H9 (cell line): ENCODE measurements around the gene COL28A1. TPM values are rescaled to one million over a fixed set of nuclear protein-coding genes. Genes with fewer than 3 reads are reported as not detected.
A peak's percentile ranks its signal among the peaks of the same experiment; 100 is the strongest.

ENCODE experiments used
- DNase-seq: peaks from one replicate; pipeline ENCODE4 v3.0.0-alpha.2; 2017
- H2AFZ ChIP-seq: one replicate; pipeline ENCODE4 v1.6.1; 2013; ENCODE audit warnings: mild to moderate bottlenecking, low read length, control low read depth, moderate library complexity
- H2AK5ac ChIP-seq: 2 replicates; pipeline ENCODE4 v1.6.1; 2013; ENCODE audit warnings: low read length, control low read depth, mixed read lengths; ENCODE audit not compliant: insufficient read length
- H2BK120ac ChIP-seq: one replicate; pipeline ENCODE4 v1.6.1; 2013; ENCODE audit warnings: low read depth, mild to moderate bottlenecking, low read length, control low read depth, inconsistent platforms; ENCODE audit not compliant: poor library complexity, severe bottlenecking
- H2BK12ac ChIP-seq: 2 replicates; pipeline ENCODE4 v1.6.1; 2013; ENCODE audit warnings: low read length, control low read depth, mixed read lengths, low read depth; ENCODE audit not compliant: insufficient read length
- H2BK15ac ChIP-seq: 2 replicates; pipeline ENCODE4 v1.6.1; 2013; ENCODE audit warnings: low read depth, low read length, control low read depth
- H2BK20ac ChIP-seq: one replicate; pipeline ENCODE4 v1.6.1; 2013; ENCODE audit warnings: low read depth, mild to moderate bottlenecking, low read length, control low read depth, inconsistent platforms; ENCODE audit not compliant: poor library complexity, severe bottlenecking
- H2BK5ac ChIP-seq: 2 replicates; pipeline ENCODE4 v1.6.1; 2013; ENCODE audit warnings: low read length, control low read depth, mixed read lengths; ENCODE audit not compliant: insufficient read length
- H3K14ac ChIP-seq: 2 replicates; pipeline ENCODE4 v1.6.1; 2013; ENCODE audit warnings: low read length, control low read depth; ENCODE audit not compliant: insufficient read depth
- H3K18ac ChIP-seq: 2 replicates; pipeline ENCODE4 v1.6.1; 2013; ENCODE audit warnings: low read depth, mild to moderate bottlenecking, mixed read lengths, low read length, control low read depth; ENCODE audit not compliant: insufficient read length
- H3K23ac ChIP-seq: 2 replicates; pipeline ENCODE4 v1.6.1; 2013; ENCODE audit warnings: low read length, control low read depth, mixed read lengths, low read depth; ENCODE audit not compliant: insufficient read length
- H3K23me2 ChIP-seq: 2 replicates; pipeline ENCODE4 v1.6.1; 2013; ENCODE audit warnings: low read depth, mild to moderate bottlenecking, mixed read lengths, low read length, control low read depth; ENCODE audit not compliant: insufficient read length, poor library complexity, severe bottlenecking
- H3K27ac ChIP-seq: 2 replicates; pipeline ENCODE4 v1.5.1; 2013; ENCODE audit warnings: low read length, control low read depth, mixed read lengths, low read depth; ENCODE audit not compliant: insufficient read length
- H3K27me3 ChIP-seq: 2 replicates; pipeline ENCODE4 v1.6.1; 2013; ENCODE audit warnings: low read length, control low read depth, inconsistent platforms; ENCODE audit not compliant: insufficient read depth
- H3K4ac ChIP-seq: 2 replicates; pipeline ENCODE4 v1.6.1; 2013; ENCODE audit warnings: low read depth, mild to moderate bottlenecking, control low read depth, inconsistent platforms, low read length, moderate library complexity
- H3K4me1 ChIP-seq: 2 replicates; pipeline ENCODE4 v1.6.1; 2013; ENCODE audit warnings: low read length, control low read depth, inconsistent platforms; ENCODE audit not compliant: insufficient read depth
- H3K4me2 ChIP-seq: 2 replicates; pipeline ENCODE4 v1.6.1; 2013; ENCODE audit warnings: low read length, control low read depth, mixed read lengths; ENCODE audit not compliant: insufficient read length, insufficient read depth
- H3K56ac ChIP-seq: 2 replicates; pipeline ENCODE4 v1.6.1; 2013; ENCODE audit warnings: low read depth, mild to moderate bottlenecking, mixed read lengths, low read length, control low read depth; ENCODE audit not compliant: insufficient read length
- H3K79me1 ChIP-seq: 2 replicates; pipeline ENCODE4 v1.6.1; 2013; ENCODE audit warnings: low read depth, mild to moderate bottlenecking, moderate library complexity, low read length, control low read depth, inconsistent platforms; ENCODE audit not compliant: insufficient read depth, poor library complexity, severe bottlenecking
- H3K79me2 ChIP-seq: 2 replicates; pipeline ENCODE4 v1.6.1; 2013; ENCODE audit warnings: low read length, control low read depth, inconsistent platforms; ENCODE audit not compliant: insufficient read depth
- H3K9ac ChIP-seq: 2 replicates; pipeline ENCODE4 v1.6.1; 2013; ENCODE audit warnings: low read length, control low read depth, mixed read lengths; ENCODE audit not compliant: insufficient read length; ENCODE audit errors: extremely low read depth
- H3K9me3 ChIP-seq: one replicate; pipeline ENCODE4 v1.6.1; 2013; ENCODE audit warnings: low read depth, low read length, inconsistent platforms; ENCODE audit not compliant: control insufficient read depth
- H3T11ph ChIP-seq: one replicate; pipeline ENCODE4 v1.6.1; 2013; ENCODE audit warnings: mild to moderate bottlenecking, low read length, control low read depth, inconsistent platforms
- H4K20me1 ChIP-seq: one replicate; pipeline ENCODE4 v1.6.1; 2013; ENCODE audit not compliant: control insufficient read depth, insufficient read length, insufficient read depth
- H4K5ac ChIP-seq: 2 replicates; pipeline ENCODE4 v1.6.1; 2013; ENCODE audit warnings: low read depth, mild to moderate bottlenecking, mixed read lengths, low read length, control low read depth; ENCODE audit not compliant: insufficient read length
- H4K8ac ChIP-seq: replicated peaks from 2 replicates; pipeline ENCODE4 v1.6.1; 2013; ENCODE audit warnings: low read length, control low read depth, mixed read lengths, low read depth; ENCODE audit not compliant: insufficient read length
- H4K91ac ChIP-seq: 2 replicates; pipeline ENCODE4 v1.6.1; 2013; ENCODE audit warnings: low read depth, mild to moderate bottlenecking, moderate library complexity, mixed read lengths, low read length, control low read depth; ENCODE audit not compliant: insufficient read length
- H3K27ac Mint-ChIP-seq, 3 experiments: 2 replicates in 2 of 3; 3 replicates in 1 of 3; pipeline ENCODE4 v1.8.0; 2020 to 2021; ENCODE audit warnings: mixed read lengths in 3 of 3, mild to moderate bottlenecking in 1 of 3, moderate library complexity in 1 of 3
- H3K27me3 Mint-ChIP-seq: 2 replicates; pipeline ENCODE4 v1.8.0; 2021; ENCODE audit warnings: low read depth, mild to moderate bottlenecking, moderate library complexity, mixed read lengths
- H3K36me3 Mint-ChIP-seq, 3 experiments: 2 replicates in 2 of 3; 3 replicates in 1 of 3; pipeline ENCODE4 v1.8.0; 2020 to 2021; ENCODE audit warnings: low read depth in 3 of 3, mixed read lengths in 3 of 3; ENCODE audit not compliant: insufficient read depth in 1 of 3
- H3K4me1 Mint-ChIP-seq, 2 experiments: 2 replicates each; pipeline ENCODE4 v1.8.0; 2020; ENCODE audit warnings: mixed read lengths in 2 of 2
- H3K4me3 Mint-ChIP-seq, 2 experiments: 2 replicates in 1 of 2; 3 replicates in 1 of 2; pipeline ENCODE4 v1.8.0; 2020 to 2021; ENCODE audit warnings: mild to moderate bottlenecking in 2 of 2, mixed read lengths in 2 of 2, moderate library complexity in 1 of 2
- H3K9me3 Mint-ChIP-seq, 2 experiments: 2 replicates in 1 of 2; 3 replicates in 1 of 2; pipeline ENCODE4 v1.8.0; 2020; ENCODE audit warnings: mild to moderate bottlenecking in 2 of 2, mixed read lengths in 2 of 2, moderate library complexity in 1 of 2
- CTCF ChIP-seq: fragments of 200-600 bp; sonication (generic); conservative IDR thresholded peaks from 3 replicates; pipeline ENCODE4 v1.8.0; 2021; ENCODE audit warnings: antibody characterized with exemption, mild to moderate bottlenecking
- WGBS: extraction: QIAGEN DNeasy Blood & Tissue Kit; methylation state at CpG from one replicate; pipeline ENCODE4 v1.1.7; 2013; ENCODE audit warnings: missing lambda C conversion rate, low lambda C conversion rate, mixed read lengths; ENCODE audit not compliant: insufficient read length; ENCODE audit errors: extremely low coverage; 5-methylcytosine and 5-hydroxymethylcytosine counted together
- total RNA-seq: library from RNA; stranded (reverse); gene quantifications from 2 replicates; pipeline ENCODE4 v1.2.1, GENCODE V29; 2021

The COL28A1 gene
- total RNA-seq, 1 experiment from 2014 or later = 0.66 TPM

GRCh38 chr7:7354674-7355073, 181.0 kb downstream of the COL28A1 start:
- peak overlapping the region in 2 of 3 experiments; percentile 55 to 73; a peak in 3 of 7 replicates for H3K27ac Mint-ChIP-seq
- no peak overlapping the region for H3K9ac ChIP-seq
- no peak overlapping the region for H3K27ac ChIP-seq
- H3K9me3 ChIP-seq = peaks cover 14% of the 10 kb centered on the region
- H3K4me2 ChIP-seq = no peak overlapping the region
- H4K5ac ChIP-seq = no peak overlapping the region
- no peak overlapping the region for H2BK5ac ChIP-seq
- H2BK20ac ChIP-seq = no peak overlapping the region
- no peak overlapping the region for H4K91ac ChIP-seq
- no peaks in the 10 kb centered on the region for H3K79me1 ChIP-seq
- H4K8ac ChIP-seq = no peak overlapping the region
- H2AFZ ChIP-seq = no peak overlapping the region
- peaks cover 46 to 49% of the 10 kb centered on the region in 2 experiments for H3K4me1 Mint-ChIP-seq
- no peak overlapping the region for H3K56ac ChIP-seq
- no peak overlapping the region for H3T11ph ChIP-seq
- no peak overlapping the region for H3K4ac ChIP-seq
- no peak overlapping the region for H2BK120ac ChIP-seq
- no peak overlapping the region for H2AK5ac ChIP-seq
- WGBS = no CpG with 5 or more reads among the region's 3 CpGs
- H2BK12ac ChIP-seq = no peak overlapping the region
- H3K79me2 ChIP-seq = no peaks in the 10 kb centered on the region
- peaks cover 25 to 26% of the 10 kb centered on the region in 2 experiments for H3K9me3 Mint-ChIP-seq
- no peak overlapping the region for H3K14ac ChIP-seq
- no peaks in the 10 kb centered on the region for H3K27me3 Mint-ChIP-seq
- H3K27me3 ChIP-seq = no peaks in the 10 kb centered on the region
- H3K23ac ChIP-seq = no peak overlapping the region
- DNase-seq = no peak
- H3K23me2 ChIP-seq = no peaks in the 10 kb centered on the region
- no peaks in the 10 kb centered on the region for H4K20me1 ChIP-seq
- H3K4me1 ChIP-seq = peaks cover 4% of the 10 kb centered on the region; the same call in 1 of the 2 replicates
- H3K36me3 Mint-ChIP-seq = peaks cover 5 to 32% (median 32%) of the 10 kb centered on the region in 3 experiments
- no peak overlapping the region for H3K18ac ChIP-seq
- no peak overlapping the region for H3K4me3 Mint-ChIP-seq
- no peak overlapping the region for H2BK15ac ChIP-seq
- TF ChIP-seq CTCF = no peak
